Measurements from ENCODE around the gene RYR2. TPM values are rescaled to one million over a fixed set of nuclear protein-coding genes. Genes with fewer than 3 reads are reported as not detected.

Gene RYR2
- total and polyA plus RNA-seq, 8 donors, result 1.6 to 6.9 (median 4.4) TPM

- DNase-seq (no peak), ATAC-seq (no peak), FAIRE-seq (no peak)
- Histone ChIP-seq H3K9me3 (no peaks in the 10 kb centered on the region), H3K4me3 (no peak overlapping the region), H3K36me3 (no peaks in the 10 kb centered on the region), H3K27ac (no peak overlapping the region), H3K4me1 (no peaks in the 10 kb centered on the region), H3K27me3 (no peaks in the 10 kb centered on the region)
- no peak for TF ChIP-seq CTCF (IDR thresholded peaks at IDR 0.05)
- WGBS, 2 donors, result 80 to 82% methylated on average over 3 of the region's 3 CpGs
- intact Hi-C loops (cut with DNase I), result loop anchor here in 1 of 3 donors (10.0 kb wide), 1 partner anchor 942 kb away; no protein-coding TSS in a partner anchor
Measured at GRCh38 chr1:237556911-237557310, 514.9 kb downstream of the RYR2 start.

GRCh38 chr1:237562242-237562823, 520.3 kb downstream of the RYR2 start:
- intact Hi-C loops (cut with DNase I), result no loop called here
- peak; percentile 97 for FAIRE-seq

GRCh38 chr1:237565236-237565635, 523.3 kb downstream of the RYR2 start:
- Histone ChIP-seq H3K4me3 (no peak overlapping the region), H3K9me3 (no peaks in the 10 kb centered on the region), H3K27me3 (no peaks in the 10 kb centered on the region), H3K4me1 (no peaks in the 10 kb centered on the region), H3K27ac (no peak overlapping the region), H3K36me3 (no peaks in the 10 kb centered on the region)
- WGBS, 2 donors, result 63 to 67% methylated on average over 7 of the region's 7 CpGs
- intact Hi-C loops (cut with DNase I), result no loop called here
- FAIRE-seq, result no peak
- no peak for TF ChIP-seq CTCF (IDR thresholded peaks at IDR 0.05)
- DNase-seq, result no peak
- no peak for ATAC-seq

More at GRCh38 chr1:237562242-237562823, 520.3 kb downstream of the RYR2 start:
- Histone ChIP-seq H3K4me1 (no peaks in the 10 kb centered on the region), H3K27ac (no peak overlapping the region), H3K27me3 (no peaks in the 10 kb centered on the region), H3K4me3 (no peak overlapping the region), H3K36me3 (no peaks in the 10 kb centered on the region), H3K9me3 (no peaks in the 10 kb centered on the region)
- ATAC-seq (peak in 3 of 4 donors; percentile 70 to 76 (median 75)), DNase-seq (no peak)
- 52 to 55% methylated on average over 4 of the region's 4 CpGs for WGBS, 2 donors
- peak; percentile 32 to 46 (median 42) for TF ChIP-seq CTCF (IDR thresholded peaks at IDR 0.05)

- intact Hi-C loops (cut with DNase I), result no loop called here
- no peak for FAIRE-seq
- no peak for DNase-seq
Measured at GRCh38 chr1:237566581-237566980, 524.6 kb downstream of the RYR2 start.

More at GRCh38 chr1:237566581-237566980, 524.6 kb downstream of the RYR2 start:
- H3K27me3 ChIP-seq, result no peaks in the 10 kb centered on the region
- ATAC-seq, result no peak
- H3K27ac ChIP-seq, result no peak overlapping the region
- H3K9me3 ChIP-seq, result no peaks in the 10 kb centered on the region
- no peak for TF ChIP-seq CTCF (IDR thresholded peaks at IDR 0.05)
- H3K4me3 ChIP-seq, result no peak overlapping the region
- no peaks in the 10 kb centered on the region for H3K36me3 ChIP-seq
- WGBS, 2 donors, result 73 to 74% methylated on average over 14 of the region's 14 CpGs
- H3K4me1 ChIP-seq, result no peaks in the 10 kb centered on the region

Measured in pancreas (tissue), 10 donors.